Type B pancreatic cell (in vitro differentiated cells): Measurements from ENCODE around the gene FAM168A. TPM values are rescaled to one million over a fixed set of nuclear protein-coding genes. Genes with fewer than 3 reads are reported as not detected.
A peak's percentile ranks its signal among the peaks of the same experiment; 100 is the strongest.

ENCODE experiments used
- DNase-seq: peaks from one replicate; pipeline ENCODE4 v3.0.0; 2021; ENCODE audit warnings: mixed read lengths; ENCODE audit not compliant: unreplicated experiment; ENCODE audit errors: extremely low spot score
- H3K27ac Mint-ChIP-seq: 2 replicates; pipeline ENCODE4 v1.8.0; 2021; ENCODE audit warnings: mild to moderate bottlenecking, mixed read lengths
- H3K27me3 Mint-ChIP-seq: 2 replicates; pipeline ENCODE4 v1.8.0; 2021; ENCODE audit warnings: mixed read lengths
- H3K36me3 Mint-ChIP-seq: 2 replicates; pipeline ENCODE4 v1.8.0; 2021; ENCODE audit warnings: mixed read lengths
- H3K4me1 Mint-ChIP-seq: one replicate; pipeline ENCODE4 v1.8.0; 2021; ENCODE audit warnings: mixed read lengths; ENCODE audit not compliant: unreplicated experiment
- H3K4me3 Mint-ChIP-seq: 2 replicates; pipeline ENCODE4 v1.8.0; 2021; ENCODE audit warnings: mild to moderate bottlenecking, mixed read lengths
- H3K9me3 Mint-ChIP-seq: 2 replicates; pipeline ENCODE4 v1.8.0; 2021; ENCODE audit warnings: mixed read lengths
- CTCF ChIP-seq: fragments of 200-600 bp; sonication (generic); conservative IDR thresholded peaks from 2 replicates; pipeline ENCODE4 v1.5.0; 2021; ENCODE audit warnings: antibody characterized with exemption, mild to moderate bottlenecking
- total RNA-seq: library from RNA; stranded (reverse); gene quantifications from 2 replicates; pipeline ENCODE4 v1.2.1, GENCODE V29; 2021; ENCODE audit warnings: low replicate concordance

FAM168A gene
- total RNA-seq, 1 donor from 2014 or later: 39.6 TPM

- H3K9me3 Mint-ChIP-seq: no peaks in the 10 kb centered on the region
- H3K27ac Mint-ChIP-seq: no peak overlapping the region
- no peak overlapping the region for H3K4me3 Mint-ChIP-seq
- no peak for DNase-seq
- peaks cover 18% of the 10 kb centered on the region for H3K4me1 Mint-ChIP-seq
- peaks cover 6% of the 10 kb centered on the region for H3K36me3 Mint-ChIP-seq
- no peak for TF ChIP-seq CTCF
- H3K27me3 Mint-ChIP-seq: no peaks in the 10 kb centered on the region
Measured at GRCh38 chr11:73467505-73467904, 130.4 kb downstream of the FAM168A start.

GRCh38 chr11:73466643-73467042 lies 131.3 kb downstream of the FAM168A start:
- peaks cover 18% of the 10 kb centered on the region for H3K4me1 Mint-ChIP-seq
- no peaks in the 10 kb centered on the region for H3K9me3 Mint-ChIP-seq
- H3K36me3 Mint-ChIP-seq: peaks cover 9% of the 10 kb centered on the region
- no peak overlapping the region for H3K27ac Mint-ChIP-seq
- no peak for DNase-seq
- peak; percentile 38 for TF ChIP-seq CTCF
- no peak overlapping the region for H3K4me3 Mint-ChIP-seq
- no peaks in the 10 kb centered on the region for H3K27me3 Mint-ChIP-seq

- Mint-ChIP-seq H3K36me3 (peaks cover 9% of the 10 kb centered on the region), H3K27ac (no peak overlapping the region)
- TF ChIP-seq CTCF: no peak
Measured at GRCh38 chr11:73465871-73466270, 132.0 kb downstream of the FAM168A start.

GRCh38 chr11:73465023-73465675 lies 132.8 kb downstream of the FAM168A start:
- H3K4me1 Mint-ChIP-seq: peaks cover 18% of the 10 kb centered on the region
- no peak for DNase-seq
- no peak overlapping the region for H3K4me3 Mint-ChIP-seq
- no peak for TF ChIP-seq CTCF
- no peaks in the 10 kb centered on the region for H3K9me3 Mint-ChIP-seq
- H3K36me3 Mint-ChIP-seq: peaks cover 6% of the 10 kb centered on the region
- H3K27me3 Mint-ChIP-seq: no peaks in the 10 kb centered on the region
- H3K27ac Mint-ChIP-seq: no peak overlapping the region

More at GRCh38 chr11:73465871-73466270, 132.0 kb downstream of the FAM168A start:
- Mint-ChIP-seq H3K4me3 (no peak overlapping the region), H3K9me3 (no peaks in the 10 kb centered on the region), H3K27me3 (no peaks in the 10 kb centered on the region), H3K4me1 (peaks cover 18% of the 10 kb centered on the region)
- DNase-seq: no peak

GRCh38 chr11:73464347-73464746 lies 133.6 kb downstream of the FAM168A start:
- H3K36me3 Mint-ChIP-seq: peaks cover 6% of the 10 kb centered on the region
- TF ChIP-seq CTCF: no peak
- H3K4me3 Mint-ChIP-seq: no peak overlapping the region
- H3K27ac Mint-ChIP-seq: no peak overlapping the region
- peaks cover 15% of the 10 kb centered on the region for H3K4me1 Mint-ChIP-seq
- no peak for DNase-seq
- H3K9me3 Mint-ChIP-seq: no peaks in the 10 kb centered on the region
- H3K27me3 Mint-ChIP-seq: no peaks in the 10 kb centered on the region
